Ovary (tissue), 9 donors: ENCODE measurements around the gene NDFIP1. TPM values are rescaled to one million over a fixed set of nuclear protein-coding genes. Genes with fewer than 3 reads are reported as not detected.

Experiments used
- DNase-seq, 5 donors: peaks; one replicate each; pipeline ENCODE4 v3.0.0-alpha.2; 2019 to 2020
- H3K27ac ChIP-seq, 2 donors: fragments of 200-600 bp; one replicate each; pipeline versions ENCODE4 v1.5.1 to v1.8.0; 2019 to 2022
- H3K27me3 ChIP-seq: fragments of 200-600 bp; one replicate; pipeline ENCODE4 v1.8.0; 2022
- H3K36me3 ChIP-seq: fragments of 200-600 bp; sonication (generic); one replicate; pipeline ENCODE4 v1.5.1; 2019
- H3K4me1 ChIP-seq: one replicate; pipeline ENCODE4 v1.8.1; 2013; ENCODE audit warnings: mild to moderate bottlenecking, moderate library complexity; ENCODE audit not compliant: insufficient read depth
- H3K4me3 ChIP-seq: fragments of 200-600 bp; sonication (generic); one replicate; pipeline ENCODE4 v1.5.1; 2017
- H3K9me3 ChIP-seq, 2 donors: fragments of 200-600 bp in 1 of 2; sonication (generic) in 1 of 2; one replicate each; pipeline versions ENCODE4 v1.5.1 to v1.8.1; 2013 to 2019; ENCODE audit warnings: mild to moderate bottlenecking in 1 of 2, moderate library complexity in 1 of 2
- CTCF ChIP-seq, 3 donors: fragments of 450-650 bp in 2 of 3; fragments of 200-600 bp in 1 of 3; IDR thresholded peaks; one replicate each; pipeline versions ENCODE4 v1.5.1 to v1.8.0; 2016 to 2022; ENCODE audit warnings: antibody characterized with exemption in 3 of 3, mild to moderate bottlenecking in 1 of 3
- EP300 ChIP-seq: sonication (generic); formaldehyde crosslinking; IDR thresholded peaks from one replicate; pipeline ENCODE4 v1.6.1; 2017; ENCODE audit warnings: antibody characterized with exemption
- POLR2A ChIP-seq: fragments of 450-650 bp; IDR thresholded peaks from one replicate; pipeline ENCODE4 v1.6.1; 2017; ENCODE audit warnings: antibody characterized with exemption, mild to moderate bottlenecking, moderate library complexity
- WGBS, 3 donors: extraction: QIAGEN DNeasy Blood & Tissue Kit in 1 of 3; methylation state at CpG; one replicate each; pipeline versions ENCODE4 v1.1.5 to v1.1.7; 2013 to 2017; 5-methylcytosine and 5-hydroxymethylcytosine counted together
- intact Hi-C, 4 donors: fragments of 100-400 bp; cut with DNase I; formaldehyde crosslinking; loops; one replicate each; pipeline versions ENCODE4 v1.11.0 to v1.15.1; 2022 to 2023
- polyA plus RNA-seq, 2 donors: library from polyadenylated mRNA; stranded (reverse); fragments of 200-250 nt in 1 of 2; fragments of 350-450 nt in 1 of 2; fragmentation: Illumina TruSeq in 1 of 2; extraction: RNeasy Lipid Tissue Mini Kit (QIAGEN cat#74804) in 1 of 2; gene quantifications; one replicate each; pipeline ENCODE4 v1.2.3, GENCODE V29; 2013 to 2014
- total RNA-seq, 7 donors: library from RNA; depleted of rRNA in 2 of 7; stranded (reverse); fragments of >200 nt in 2 of 7; fragmentation: NEBNext Ultra II Directional in 3 of 7; extraction: Animal tissue kit (Norgen Biotek cat#: 25700) in 3 of 7; gene quantifications; one replicate each; pipeline versions ENCODE4 v1.1.0 to v1.2.4, GENCODE V29; 2016 to 2023
- donor health status: DM: no; HTN: no; CAD: no; lungs with moderate emphysema.
- donor health status: DM: no; HTN: no; CAD: no.
- donor health status: Bipolar disorder and iron deficiency.
- donor health status: DM: yes; HTN: yes; CAD: no.
- donor health status: DM: no; HTN: no; CAD: no.
- donor health status: DM: yes; HTN: yes; CAD: no.

Gene NDFIP1
- total and polyA plus RNA-seq, 9 donors = 54.8 to 192 (median 70.0) TPM

DNA sequence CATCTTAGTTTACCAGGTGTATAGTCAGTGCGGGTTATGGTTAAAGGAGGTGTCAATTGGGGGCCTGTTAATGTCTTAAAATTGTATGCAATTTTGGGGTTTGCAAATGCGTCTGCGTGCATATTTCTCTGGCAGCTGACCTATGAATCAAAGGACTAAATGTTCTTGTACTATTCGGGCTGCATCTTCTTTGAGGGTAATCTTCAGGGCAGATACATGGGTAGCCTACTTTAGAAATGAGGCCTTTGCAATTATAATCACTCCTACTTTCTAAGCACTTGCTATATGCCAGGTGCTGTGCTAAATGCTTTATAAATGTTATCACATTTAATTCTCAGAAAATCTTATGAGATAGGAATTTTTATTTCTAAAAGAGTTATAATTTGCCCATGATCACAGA lies 58.2 kb downstream of the NDFIP1 start:
- H3K27ac ChIP-seq = no peak overlapping the region
- no peaks in the 10 kb centered on the region for H3K27me3 ChIP-seq
- no peaks in the 10 kb centered on the region for H3K4me1 ChIP-seq
- TF ChIP-seq POLR2A (no peak), CTCF (IDR thresholded peaks at IDR 0.05) (no peak), EP300 (no peak)
- no peak for DNase-seq
- intact Hi-C loops = loop anchor here in 1 of 4 donors (5.0 kb wide), 1 partner anchor 366 kb away; no protein-coding TSS in a partner anchor
- no peak overlapping the region for H3K4me3 ChIP-seq
- H3K36me3 ChIP-seq = no peaks in the 10 kb centered on the region
- 93 to 96% (median 94%) methylated on average over 4 of the region's 4 CpGs for WGBS, 3 donors
- H3K9me3 ChIP-seq = no peaks in the 10 kb centered on the region

DNA sequence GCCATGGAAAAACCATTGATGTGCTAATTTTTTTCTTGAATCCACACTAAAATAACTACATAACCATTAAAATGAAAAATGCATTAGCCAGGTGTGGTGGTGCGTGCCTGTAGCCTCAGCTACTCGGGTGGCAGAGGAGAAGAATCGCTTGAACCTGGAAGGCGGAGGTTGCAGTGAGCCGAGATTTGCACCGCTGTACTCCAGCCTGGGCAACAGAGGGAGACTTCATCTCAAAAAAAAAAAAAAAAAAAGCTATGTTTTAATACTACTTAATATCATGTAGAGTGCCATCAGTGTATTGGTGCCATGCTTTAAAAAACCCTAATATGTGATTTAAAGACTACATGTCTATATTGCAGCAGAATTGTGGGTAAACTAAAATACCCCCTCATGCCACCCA lies 58.9 kb downstream of the NDFIP1 start:
- H3K4me1 ChIP-seq = no peaks in the 10 kb centered on the region
- no peak for TF ChIP-seq EP300
- TF ChIP-seq POLR2A = no peak
- TF ChIP-seq CTCF (IDR thresholded peaks at IDR 0.05) = no peak
- intact Hi-C loops = loop anchor here in 1 of 4 donors (5.0 kb wide), 1 partner anchor 365 kb away; no protein-coding TSS in a partner anchor
- no peak for DNase-seq
- H3K27ac ChIP-seq = no peak overlapping the region
- H3K36me3 ChIP-seq = no peaks in the 10 kb centered on the region
- WGBS, 3 donors = 92 to 95% (median 94%) methylated on average over 6 of the region's 6 CpGs
- H3K27me3 ChIP-seq = no peaks in the 10 kb centered on the region
- H3K4me3 ChIP-seq = no peak overlapping the region
- H3K9me3 ChIP-seq = no peaks in the 10 kb centered on the region

DNA sequence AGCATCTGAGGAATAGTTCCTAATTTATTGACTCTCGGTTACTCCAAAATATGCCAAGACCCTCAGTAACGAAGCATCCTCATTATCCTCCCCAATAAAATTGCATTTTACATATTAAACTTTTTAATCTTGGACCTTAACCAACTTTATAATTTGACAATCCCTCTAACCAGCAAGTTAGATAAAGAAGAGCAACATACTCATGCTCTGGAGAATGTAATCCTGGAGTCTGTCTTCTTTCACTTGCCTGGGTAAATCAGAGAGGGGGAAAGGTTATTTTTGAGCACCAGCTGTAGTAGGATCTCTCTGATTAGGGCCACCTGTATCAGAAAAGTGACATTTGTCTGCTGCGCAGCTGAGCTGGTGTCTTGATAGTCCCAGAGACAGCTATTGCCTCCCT lies 59.8 kb downstream of the NDFIP1 start:
- 76 to 80% (median 78%) methylated on average over 3 of the region's 3 CpGs for WGBS, 3 donors
- TF ChIP-seq CTCF (IDR thresholded peaks at IDR 0.05) (no peak), POLR2A (no peak), EP300 (no peak)
- intact Hi-C loops = loop anchor here in 1 of 4 donors (5.0 kb wide), 1 partner anchor 364 kb away; no protein-coding TSS in a partner anchor
- Histone ChIP-seq H3K9me3 (no peaks in the 10 kb centered on the region), H3K36me3 (no peaks in the 10 kb centered on the region), H3K27me3 (no peaks in the 10 kb centered on the region), H3K27ac (no peak overlapping the region), H3K4me1 (no peaks in the 10 kb centered on the region), H3K4me3 (no peak overlapping the region)
- no peak for DNase-seq

DNA sequence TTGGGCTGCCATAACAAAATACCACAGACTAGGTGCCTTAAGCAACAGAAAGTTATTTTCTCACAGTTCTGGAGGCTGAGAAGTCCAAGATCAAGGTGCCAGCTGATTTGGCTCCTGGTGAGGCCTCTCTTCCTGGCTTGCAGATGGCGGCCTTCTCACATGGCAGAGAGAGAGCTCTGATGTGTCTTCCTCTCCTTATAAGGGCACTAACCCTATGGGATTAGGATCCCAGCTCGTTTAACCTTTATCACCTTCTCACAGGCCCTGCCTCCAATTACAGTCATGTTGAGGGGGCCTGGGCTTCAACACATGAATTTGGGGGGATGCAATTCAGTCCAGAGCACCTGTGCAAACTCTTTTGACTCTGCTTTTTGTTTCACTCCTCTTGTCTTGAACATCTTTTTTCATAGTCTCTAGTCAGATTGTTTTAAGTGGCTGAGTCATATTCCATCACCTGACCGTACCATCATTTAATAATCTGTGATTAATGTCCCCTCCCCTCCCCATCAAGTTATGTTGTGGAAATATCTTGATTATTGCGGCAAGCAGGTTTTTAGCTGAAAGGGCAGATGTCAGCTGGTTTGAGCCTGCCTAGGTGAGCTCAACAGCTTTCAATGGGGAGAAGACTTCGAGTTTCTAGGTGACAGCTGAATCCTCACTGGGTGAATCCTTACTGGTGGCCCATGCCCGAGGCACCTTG lies 61.8 kb downstream of the NDFIP1 start:
- no peak for DNase-seq
- Histone ChIP-seq H3K27ac (no peak overlapping the region), H3K36me3 (no peaks in the 10 kb centered on the region), H3K9me3 (no peaks in the 10 kb centered on the region), H3K27me3 (no peaks in the 10 kb centered on the region), H3K4me1 (no peaks in the 10 kb centered on the region), H3K4me3 (no peak overlapping the region)
- 82 to 89% (median 86%) methylated on average over 6 of the region's 6 CpGs for WGBS, 3 donors
- TF ChIP-seq CTCF (IDR thresholded peaks at IDR 0.05) = no peak
- no peak for TF ChIP-seq POLR2A
- no peak for TF ChIP-seq EP300
- intact Hi-C loops = no loop called here
